GM23338 (cell line): ENCODE data around the gene CORO2A. TPM values are rescaled to one million over a fixed set of nuclear protein-coding genes. Genes with fewer than 3 reads are reported as not detected.

Experiments used
- ATAC-seq: fragments of 200-7000 bp; cut with Tn5 transposase; 3 replicates; pipeline ENCODE4 v1.9.1; 2020
- DNase-seq: peaks from one replicate; pipeline ENCODE4 v3.0.0-alpha.2; 2015; ENCODE audit warnings: low spot score
- H2AFZ ChIP-seq: fragments of 200-600 bp; sonication (generic); 2 replicates; pipeline ENCODE4 v1.8.0; 2016; ENCODE audit warnings: antibody characterized with exemption, mild to moderate bottlenecking, moderate library complexity
- H3F3A ChIP-seq: fragments of 200-600 bp; sonication (generic); replicated peaks from 2 replicates; pipeline ENCODE4 v1.8.0; 2017; ENCODE audit warnings: antibody characterized with exemption, mixed run types, low read depth
- H3K27ac ChIP-seq: fragments of 200-600 bp; sonication (generic); 2 replicates; pipeline ENCODE4 v1.6.1; 2016; ENCODE audit warnings: low read depth
- H3K27me3 ChIP-seq: fragments of 200-600 bp; sonication (generic); 2 replicates; pipeline ENCODE4 v1.8.0; 2016; ENCODE audit warnings: mild to moderate bottlenecking, mixed run types, moderate library complexity; ENCODE audit not compliant: insufficient read depth
- H3K36me3 ChIP-seq: fragments of 200-600 bp; sonication (generic); 2 replicates; pipeline ENCODE4 v1.8.0; 2016; ENCODE audit warnings: mild to moderate bottlenecking; ENCODE audit not compliant: insufficient read depth
- H3K4me1 ChIP-seq: fragments of 200-600 bp; sonication (generic); 2 replicates; pipeline ENCODE4 v1.8.0; 2016; ENCODE audit warnings: mild to moderate bottlenecking, moderate library complexity; ENCODE audit not compliant: insufficient read depth
- H3K4me2 ChIP-seq: fragments of 200-600 bp; sonication (generic); 2 replicates; pipeline ENCODE4 v1.7.1; 2017; ENCODE audit warnings: mixed run types
- H3K4me3 ChIP-seq: fragments of 200-600 bp; sonication (generic); 2 replicates; pipeline ENCODE4 v1.6.1; 2016; ENCODE audit warnings: mixed run types
- H3K79me2 ChIP-seq: fragments of 200-600 bp; sonication (generic); replicated peaks from 2 replicates; pipeline ENCODE4 v1.8.0; 2017; ENCODE audit warnings: mild to moderate bottlenecking; ENCODE audit not compliant: insufficient read depth
- H3K9me2 ChIP-seq: fragments of 200-600 bp; sonication (generic); 2 replicates; pipeline ENCODE4 v1.8.0; 2017; ENCODE audit not compliant: insufficient read depth
- H4K20me1 ChIP-seq: fragments of 200-600 bp; sonication (generic); replicated peaks from 2 replicates; pipeline ENCODE4 v1.8.0; 2017; ENCODE audit warnings: mild to moderate bottlenecking; ENCODE audit not compliant: insufficient read depth
- H3K27ac Mint-ChIP-seq: 2 replicates; pipeline ENCODE4 v1.8.0; 2020; ENCODE audit warnings: inconsistent platforms, mild to moderate bottlenecking, moderate library complexity, mixed read lengths
- H3K27me3 Mint-ChIP-seq: 3 replicates; pipeline ENCODE4 v1.8.0; 2022; ENCODE audit warnings: low read depth, mild to moderate bottlenecking, moderate library complexity, mixed read lengths, inconsistent platforms; ENCODE audit not compliant: insufficient read depth, poor library complexity
- H3K36me3 Mint-ChIP-seq: 3 replicates; pipeline ENCODE4 v1.8.0; 2021; ENCODE audit warnings: low read depth, mild to moderate bottlenecking, inconsistent platforms, moderate library complexity, mixed read lengths
- H3K4me1 Mint-ChIP-seq: 3 replicates; pipeline ENCODE4 v1.8.0; 2020; ENCODE audit warnings: mild to moderate bottlenecking, inconsistent platforms, mixed read lengths
- H3K4me3 Mint-ChIP-seq: 3 replicates; pipeline ENCODE4 v1.8.0; 2021; ENCODE audit warnings: moderate library complexity, mild to moderate bottlenecking, inconsistent platforms, mixed read lengths
- H3K9me3 Mint-ChIP-seq: 3 replicates; pipeline ENCODE4 v1.8.0; 2020; ENCODE audit warnings: moderate library complexity, mild to moderate bottlenecking, inconsistent platforms, mixed read lengths
- CTCF ChIP-seq, 2 experiments: fragments of 200-600 bp in 1 of 2; sonication (generic) in 1 of 2; conservative IDR thresholded peaks; 2 replicates each; pipeline versions ENCODE4 v1.5.1 to v1.6.1; 2016 to 2017; ENCODE audit warnings: antibody characterized with exemption in 2 of 2, low read depth in 2 of 2, mild to moderate bottlenecking in 2 of 2, moderate library complexity in 1 of 2
- ETS1 ChIP-seq: IDR thresholded peaks from 2 replicates; pipeline ENCODE4 v1.6.1; 2016; ENCODE audit warnings: antibody characterized with exemption
- EZH2 ChIP-seq: fragments of 200-600 bp; sonication (generic); IDR thresholded peaks from one replicate; pipeline ENCODE4 v1.8.0; 2017; ENCODE audit warnings: antibody characterized with exemption, mild to moderate bottlenecking, low read depth; ENCODE audit not compliant: unreplicated experiment
- JUNB ChIP-seq: IDR thresholded peaks from one replicate; pipeline ENCODE4 v1.6.1; 2016; ENCODE audit warnings: antibody characterized with exemption; ENCODE audit not compliant: unreplicated experiment
- POLR2AphosphoS5 ChIP-seq: IDR thresholded peaks from 2 replicates; pipeline ENCODE4 v1.6.1; 2016; ENCODE audit warnings: antibody characterized with exemption, low read depth
- STAT1 ChIP-seq: IDR thresholded peaks from one replicate; pipeline ENCODE4 v1.6.1; 2016; ENCODE audit warnings: antibody characterized with exemption; ENCODE audit not compliant: unreplicated experiment
- ZNF331 ChIP-seq: fragments of 250-450 bp; sonication (Bioruptor Pico); IDR thresholded peaks from 2 replicates; pipeline ENCODE4 v1.5.0; 2020; ENCODE audit warnings: low read depth, mild to moderate bottlenecking, moderate library complexity
- ZNF462 ChIP-seq: fragments of 250-450 bp; sonication (Bioruptor Pico); IDR thresholded peaks from 2 replicates; pipeline ENCODE4 v1.5.0; 2020; ENCODE audit warnings: mild to moderate bottlenecking, moderate library complexity
- polyA plus RNA-seq: library from polyadenylated mRNA; unstranded; fragments of >200 nt; fragmentation: Nextera tagmentation; extraction: Ambion mirVana; gene quantifications from 2 replicates; pipeline ENCODE4 v1.2.1, GENCODE V29; 2016
- total RNA-seq: library from RNA; depleted of rRNA; stranded (reverse); fragments of >200 nt; shearing (Covaris generic); gene quantifications from 2 replicates; pipeline ENCODE4 v1.2.3, GENCODE V29; 2014

The CORO2A gene
- total and polyA plus RNA-seq, 2 experiments from 2014 or later: 12.9 to 27.6 TPM

GRCh38 chr9:98203153-98203552 lies 10.7 kb upstream of the CORO2A start:
- no peaks in the 10 kb centered on the region for H4K20me1 ChIP-seq
- peaks cover 28% of the 10 kb centered on the region for H3K4me1 ChIP-seq
- H3K4me3 ChIP-seq: no peak overlapping the region
- H3K36me3 ChIP-seq: no peaks in the 10 kb centered on the region
- TF ChIP-seq CTCF (conservative IDR thresholded peaks at IDR 0.05; ENCODE audit: low read depth in 2 of 2) (peak; percentile 22 to 54; a peak in 3 of 4 replicates), STAT1 (no peak)
- no peak overlapping the region for H3K27ac ChIP-seq
- no peaks in the 10 kb centered on the region for H3K79me2 ChIP-seq
- H3K4me3 Mint-ChIP-seq: no peak overlapping the region
- no peak for DNase-seq
- H3K9me3 Mint-ChIP-seq: peaks cover 5% of the 10 kb centered on the region
- no peak overlapping the region for H3K27ac Mint-ChIP-seq
- H3K36me3 Mint-ChIP-seq: peaks cover 11% of the 10 kb centered on the region
- H3F3A ChIP-seq: no peaks in the 10 kb centered on the region
- H2AFZ ChIP-seq: no peak overlapping the region
- peaks cover 4% of the 10 kb centered on the region for H3K27me3 Mint-ChIP-seq
- no peak for ATAC-seq
- H3K4me1 Mint-ChIP-seq: peaks cover 32% of the 10 kb centered on the region
- H3K4me2 ChIP-seq: no peak overlapping the region
- no peaks in the 10 kb centered on the region for H3K27me3 ChIP-seq
- H3K9me2 ChIP-seq: no peaks in the 10 kb centered on the region

GRCh38 chr9:98202252-98202651 lies 9.8 kb upstream of the CORO2A start:
- Mint-ChIP-seq H3K27me3 (peaks cover 4% of the 10 kb centered on the region), H3K9me3 (no peaks in the 10 kb centered on the region; the same call in 2 of the 3 replicates), H3K4me3 (no peak overlapping the region), H3K4me1 (peaks cover 31% of the 10 kb centered on the region), H3K27ac (no peak overlapping the region), H3K36me3 (peaks cover 2% of the 10 kb centered on the region)
- no peak for TF ChIP-seq JUNB
- no peak for TF ChIP-seq EZH2
- TF ChIP-seq ETS1: no peak
- TF ChIP-seq STAT1: no peak
- TF ChIP-seq POLR2AphosphoS5: no peak
- TF ChIP-seq ZNF331 (CRISPR knock-in tag): no peak
- TF ChIP-seq ZNF462: no peak
- no peak overlapping the region for H3K27ac ChIP-seq
- H3F3A ChIP-seq: no peaks in the 10 kb centered on the region
- H3K4me3 ChIP-seq: no peak overlapping the region
- H3K27me3 ChIP-seq: no peaks in the 10 kb centered on the region
- no peak overlapping the region for H2AFZ ChIP-seq
- DNase-seq (no peak), ATAC-seq (no peak)
- no peaks in the 10 kb centered on the region for H3K9me2 ChIP-seq
- H3K4me2 ChIP-seq: no peak overlapping the region
- no peaks in the 10 kb centered on the region for H3K36me3 ChIP-seq
- H3K79me2 ChIP-seq: no peaks in the 10 kb centered on the region
- H4K20me1 ChIP-seq: no peaks in the 10 kb centered on the region
- H3K4me1 ChIP-seq: peaks cover 28% of the 10 kb centered on the region
